Lower leg skin (tissue), 4 donors: ENCODE data around the gene NR1D2. TPM values are rescaled to one million over a fixed set of nuclear protein-coding genes. Genes with fewer than 3 reads are reported as not detected.

ENCODE experiments used
- DNase-seq, 2 donors: peaks; one replicate each; pipeline ENCODE4 v3.0.0-alpha.2; 2019; ENCODE audit warnings: low spot score in 2 of 2
- H3K4me3 ChIP-seq: fragments of 200-600 bp; sonication (generic); 2 replicates; pipeline ENCODE4 v1.5.1; 2017; ENCODE audit warnings: mild to moderate bottlenecking, low read depth; ENCODE audit not compliant: poor library complexity, severe bottlenecking
- POLR2A ChIP-seq, 2 donors: fragments of 450-650 bp; IDR thresholded peaks; one replicate each; pipeline ENCODE4 v1.6.1; 2016 to 2017; ENCODE audit warnings: antibody characterized with exemption in 2 of 2, mild to moderate bottlenecking in 1 of 2, moderate library complexity in 1 of 2
- WGBS, 2 donors: methylation state at CpG; one replicate each; pipeline ENCODE4 v1.1.5; 2018; 5-methylcytosine and 5-hydroxymethylcytosine counted together
- intact Hi-C: fragments of 100-400 bp; cut with DNase I; formaldehyde crosslinking; loops from one replicate; pipeline ENCODE4 v1.15.0; 2023; ENCODE audit warnings: low total_unique reads
- total RNA-seq, 4 donors: library from RNA; depleted of rRNA; stranded (reverse); fragments of >200 nt; gene quantifications; one replicate each; pipeline ENCODE4 v1.1.0, GENCODE V29; 2016
- TF ChIP-seq, protein P1 (sequence below), 3 donors: fragments of 450-650 bp; IDR thresholded peaks; one replicate each; pipeline ENCODE4 v1.5.1; 2016; ENCODE audit warnings: antibody characterized with exemption in 3 of 3, mild to moderate bottlenecking in 3 of 3, moderate library complexity in 2 of 3

NR1D2 gene
- total RNA-seq, 4 donors from 2014 or later = 35.4 to 52.1 (median 42.1) TPM

DNA sequence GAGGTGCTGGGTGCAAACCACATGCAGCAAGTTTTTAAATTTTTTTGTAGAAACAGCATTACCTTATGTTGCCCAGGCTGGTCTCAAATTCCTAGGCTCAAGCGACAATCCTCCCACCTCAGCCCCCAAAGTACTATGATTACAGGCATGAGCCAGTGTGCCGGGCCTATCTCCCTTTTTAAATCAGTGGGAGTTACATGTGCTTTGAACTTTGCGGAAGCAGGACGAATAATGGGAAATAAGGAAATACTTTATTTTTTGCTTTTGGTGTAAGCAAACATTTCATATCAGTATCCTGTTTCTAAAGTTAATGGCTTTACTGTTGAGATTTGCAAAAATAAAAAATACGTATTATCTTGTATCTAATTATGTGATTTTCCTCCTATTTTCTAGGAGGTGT, 9.1 kb downstream of the NR1D2 start:
- no peak overlapping the region for H3K4me3 ChIP-seq
- WGBS, 2 donors = 86 to 92% methylated on average over 5 of the region's 5 CpGs
- no peak for TF ChIP-seq POLR2A (IDR thresholded peaks at IDR 0.05)
- TF ChIP-seq, protein P1, sequence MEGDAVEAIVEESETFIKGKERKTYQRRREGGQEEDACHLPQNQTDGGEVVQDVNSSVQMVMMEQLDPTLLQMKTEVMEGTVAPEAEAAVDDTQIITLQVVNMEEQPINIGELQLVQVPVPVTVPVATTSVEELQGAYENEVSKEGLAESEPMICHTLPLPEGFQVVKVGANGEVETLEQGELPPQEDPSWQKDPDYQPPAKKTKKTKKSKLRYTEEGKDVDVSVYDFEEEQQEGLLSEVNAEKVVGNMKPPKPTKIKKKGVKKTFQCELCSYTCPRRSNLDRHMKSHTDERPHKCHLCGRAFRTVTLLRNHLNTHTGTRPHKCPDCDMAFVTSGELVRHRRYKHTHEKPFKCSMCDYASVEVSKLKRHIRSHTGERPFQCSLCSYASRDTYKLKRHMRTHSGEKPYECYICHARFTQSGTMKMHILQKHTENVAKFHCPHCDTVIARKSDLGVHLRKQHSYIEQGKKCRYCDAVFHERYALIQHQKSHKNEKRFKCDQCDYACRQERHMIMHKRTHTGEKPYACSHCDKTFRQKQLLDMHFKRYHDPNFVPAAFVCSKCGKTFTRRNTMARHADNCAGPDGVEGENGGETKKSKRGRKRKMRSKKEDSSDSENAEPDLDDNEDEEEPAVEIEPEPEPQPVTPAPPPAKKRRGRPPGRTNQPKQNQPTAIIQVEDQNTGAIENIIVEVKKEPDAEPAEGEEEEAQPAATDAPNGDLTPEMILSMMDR (IDR thresholded peaks at IDR 0.05) = no peak
- DNase-seq = no peak
- intact Hi-C loops = no loop called here

DNA sequence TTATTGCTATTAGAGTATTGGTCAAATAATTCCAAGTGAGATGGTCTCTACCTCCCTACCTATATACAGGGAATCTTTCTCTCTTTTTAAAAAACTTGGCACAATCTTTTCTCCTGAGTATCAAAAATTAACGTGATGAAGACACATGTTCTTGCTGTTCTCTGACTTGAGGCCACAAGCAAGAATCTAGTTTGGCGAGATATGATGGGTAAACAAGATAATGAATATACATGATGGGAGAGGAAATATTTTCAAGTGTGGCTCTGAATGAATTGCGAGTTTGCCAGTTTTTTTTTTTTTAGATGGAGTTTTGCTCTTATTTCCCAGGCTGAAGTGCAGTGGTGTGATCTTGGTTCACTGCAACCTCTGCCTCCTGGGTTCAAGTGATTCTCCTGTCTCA, 11.6 kb downstream of the NR1D2 start:
- DNase-seq = no peak
- intact Hi-C loops = no loop called here
- no peak overlapping the region for H3K4me3 ChIP-seq
- no peak for TF ChIP-seq POLR2A (IDR thresholded peaks at IDR 0.05)
- TF ChIP-seq, protein P1 (IDR thresholded peaks at IDR 0.05) = no peak
- 63 to 65% methylated on average over 3 of the region's 3 CpGs for WGBS, 2 donors

DNA sequence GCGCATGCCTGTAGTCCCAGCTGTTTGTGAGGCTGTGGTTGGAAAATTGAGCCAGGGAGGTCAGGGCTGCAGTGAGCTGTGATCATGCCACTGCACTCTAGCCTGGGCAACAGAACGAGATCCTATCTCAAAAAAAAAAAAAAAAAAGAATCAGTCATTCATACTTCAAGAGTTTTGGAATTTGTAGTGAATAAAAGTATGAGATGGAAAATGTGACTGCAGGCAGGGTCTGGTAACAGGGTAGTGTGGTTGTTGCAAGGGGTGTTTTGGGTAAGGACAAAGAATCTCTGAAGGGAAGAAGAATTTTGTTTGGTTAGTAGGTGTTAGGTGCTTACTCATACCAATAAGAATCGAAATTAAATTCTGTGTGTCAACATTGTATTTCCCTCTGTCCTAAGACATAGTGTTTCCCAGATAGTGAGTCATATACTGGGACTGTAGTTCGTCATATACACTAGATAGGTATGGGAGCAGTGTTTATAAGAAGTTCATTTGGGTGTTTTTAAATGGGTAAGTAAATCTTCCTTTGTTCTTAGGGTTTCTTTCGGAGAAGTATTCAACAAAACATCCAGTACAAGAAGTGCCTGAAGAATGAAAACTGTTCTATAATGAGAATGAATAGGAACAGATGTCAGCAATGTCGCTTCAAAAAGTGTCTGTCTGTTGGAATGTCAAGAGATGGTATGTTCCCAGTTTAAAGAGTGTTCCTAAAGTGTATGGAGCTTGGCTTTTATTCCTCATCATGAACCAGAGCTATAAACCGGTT, 14.2 kb downstream of the NR1D2 start:
- 63% methylated on average over 7 of the region's 7 CpGs for WGBS, 2 donors
- intact Hi-C loops = no loop called here
- no peak for DNase-seq
- no peak for TF ChIP-seq POLR2A (IDR thresholded peaks at IDR 0.05)
- TF ChIP-seq, protein P1 (IDR thresholded peaks at IDR 0.05) = no peak
- H3K4me3 ChIP-seq = no peak overlapping the region

DNA sequence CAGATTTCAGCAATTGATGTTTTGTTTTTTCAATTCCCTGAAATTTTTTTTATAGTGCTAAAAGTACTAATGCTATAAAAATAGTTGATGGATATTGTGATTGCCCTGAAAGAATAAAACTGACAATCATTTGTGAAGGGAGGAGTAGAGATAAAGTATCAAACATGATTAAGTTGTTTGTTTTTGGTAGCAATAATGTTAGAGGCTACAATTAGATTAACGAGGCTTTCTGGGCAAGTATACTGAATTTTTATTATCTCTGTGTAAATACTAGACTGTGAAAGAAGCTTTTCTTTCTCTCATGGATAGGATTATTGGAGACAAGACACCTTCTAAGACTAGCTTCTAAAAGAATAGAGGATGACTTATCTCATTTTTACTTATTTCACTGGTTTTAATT, 15.6 kb downstream of the NR1D2 start:
- H3K4me3 ChIP-seq = no peak overlapping the region
- no peak for TF ChIP-seq POLR2A (IDR thresholded peaks at IDR 0.05)
- TF ChIP-seq, protein P1 (IDR thresholded peaks at IDR 0.05) = no peak
- DNase-seq = no peak
- intact Hi-C loops = no loop called here
- WGBS, 2 donors = 48 to 66% methylated on average over 1 of the region's 1 CpG

DNA sequence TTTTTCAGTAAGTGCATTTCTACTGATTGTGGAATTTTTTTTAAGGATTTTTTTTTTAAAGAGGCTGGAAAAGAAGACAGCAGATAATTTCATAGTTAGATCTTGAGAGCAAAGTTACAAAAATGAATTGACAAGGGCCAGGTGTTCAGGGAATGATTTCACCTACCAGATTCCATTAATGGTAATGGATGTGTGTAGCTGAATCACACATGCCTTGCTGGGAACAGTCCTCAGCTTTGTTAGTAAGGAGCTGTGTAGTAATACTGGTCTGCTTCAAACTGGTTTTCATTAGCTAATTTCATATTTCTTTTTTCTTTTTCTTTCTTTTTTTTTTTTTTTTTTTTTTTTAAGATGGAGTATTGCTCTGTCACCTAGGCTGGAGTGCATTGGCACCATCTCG, 16.0 kb downstream of the NR1D2 start:
- TF ChIP-seq, protein P1 (IDR thresholded peaks at IDR 0.05) = no peak
- TF ChIP-seq POLR2A (IDR thresholded peaks at IDR 0.05) = no peak
- intact Hi-C loops = no loop called here
- no peak overlapping the region for H3K4me3 ChIP-seq
- DNase-seq = no peak
- 86 to 100% methylated on average over 1 of the region's 1 CpG for WGBS, 2 donors

DNA sequence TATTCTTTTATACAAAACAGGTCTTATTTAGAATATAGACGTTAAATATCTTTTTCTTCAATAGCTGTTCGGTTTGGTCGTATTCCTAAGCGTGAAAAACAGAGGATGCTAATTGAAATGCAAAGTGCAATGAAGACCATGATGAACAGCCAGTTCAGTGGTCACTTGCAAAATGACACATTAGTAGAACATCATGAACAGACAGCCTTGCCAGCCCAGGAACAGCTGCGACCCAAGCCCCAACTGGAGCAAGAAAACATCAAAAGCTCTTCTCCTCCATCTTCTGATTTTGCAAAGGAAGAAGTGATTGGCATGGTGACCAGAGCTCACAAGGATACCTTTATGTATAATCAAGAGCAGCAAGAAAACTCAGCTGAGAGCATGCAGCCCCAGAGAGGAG, 16.8 kb downstream of the NR1D2 start:
- no peak overlapping the region for H3K4me3 ChIP-seq
- 94 to 98% methylated on average over 5 of the region's 5 CpGs for WGBS, 2 donors
- no peak for TF ChIP-seq POLR2A (IDR thresholded peaks at IDR 0.05)
- TF ChIP-seq, protein P1 (IDR thresholded peaks at IDR 0.05) = no peak
- no peak for DNase-seq
- intact Hi-C loops = no loop called here
